OCI-LY1 (cell line): ENCODE measurements around the gene SCAI.

Source experiments
- H2AFZ ChIP-seq: fragments of 200-600 bp; sonication (generic), shearing (Covaris generic); 2 replicates; pipeline ENCODE4 v1.6.0; 2014; ENCODE audit warnings: antibody characterized with exemption, mild to moderate bottlenecking, low read length
- H3F3A ChIP-seq: fragments of 200-600 bp; sonication (generic), shearing (Covaris generic); 2 replicates; pipeline ENCODE4 v1.6.0; 2014; ENCODE audit warnings: mild to moderate bottlenecking, antibody characterized with exemption, low read length, moderate library complexity; ENCODE audit not compliant: insufficient read depth
- H3K27ac ChIP-seq: fragments of 200-600 bp; sonication (generic); 2 replicates; pipeline ENCODE4 v1.5.1; 2014; ENCODE audit warnings: low read length, mixed run types, mild to moderate bottlenecking, low read depth; ENCODE audit not compliant: poor library complexity, severe bottlenecking
- H3K27me3 ChIP-seq: fragments of 200-600 bp; sonication (generic); 2 replicates; pipeline ENCODE4 v1.6.0; 2014; ENCODE audit warnings: antibody characterized with exemption, mild to moderate bottlenecking, low read length, moderate library complexity; ENCODE audit not compliant: insufficient read depth
- H3K36me3 ChIP-seq: fragments of 200-600 bp; sonication (generic); 2 replicates; pipeline ENCODE4 v1.6.1; 2014; ENCODE audit warnings: mild to moderate bottlenecking, antibody characterized with exemption, low read length, moderate library complexity, mixed read lengths; ENCODE audit not compliant: insufficient read depth
- H3K4me1 ChIP-seq: fragments of 200-600 bp; sonication (generic); 2 replicates; pipeline ENCODE4 v1.5.1; 2014; ENCODE audit warnings: mild to moderate bottlenecking, low read length, moderate library complexity; ENCODE audit not compliant: insufficient read depth, severe bottlenecking
- H3K4me2 ChIP-seq: fragments of 200-600 bp; sonication (generic), shearing (Covaris generic); 2 replicates; pipeline ENCODE4 v1.6.1; 2014; ENCODE audit warnings: low read length
- H3K4me3 ChIP-seq: fragments of 200-600 bp; sonication (generic); 2 replicates; pipeline ENCODE4 v1.5.1; 2014; ENCODE audit warnings: low read length, low read depth, mild to moderate bottlenecking, mixed read lengths; ENCODE audit not compliant: poor library complexity, severe bottlenecking
- H3K79me2 ChIP-seq: fragments of 200-600 bp; shearing (Covaris generic); 2 replicates; pipeline ENCODE4 v1.6.1; 2016; ENCODE audit warnings: mixed run types, low read length, mixed read lengths; ENCODE audit not compliant: insufficient read depth
- H3K9ac ChIP-seq: fragments of 200-600 bp; sonication (generic), shearing (Covaris generic); 2 replicates; pipeline ENCODE4 v1.6.1; 2014; ENCODE audit warnings: mild to moderate bottlenecking, low read length, mixed read lengths
- H3K9me2 ChIP-seq: fragments of 200-600 bp; sonication (generic), shearing (Covaris generic); 2 replicates; pipeline ENCODE4 v1.6.1; 2014; ENCODE audit warnings: low read depth, mild to moderate bottlenecking, low read length, mixed read lengths
- H3K9me3 ChIP-seq: fragments of 200-600 bp; shearing (Covaris generic); 2 replicates; pipeline ENCODE4 v1.6.1; 2014; ENCODE audit warnings: low read length, mixed read lengths
- H4K20me1 ChIP-seq: fragments of 200-600 bp; sonication (generic), shearing (Covaris generic); 2 replicates; pipeline ENCODE4 v1.6.0; 2016; ENCODE audit warnings: mild to moderate bottlenecking, low read length; ENCODE audit not compliant: insufficient read depth
- EZH2 ChIP-seq: fragments of 200-600 bp; sonication (generic), shearing (Covaris generic); IDR thresholded peaks from 2 replicates; pipeline ENCODE4 v1.8.0; 2017; ENCODE audit warnings: borderline replicate concordance, mixed run types, mild to moderate bottlenecking, antibody characterized with exemption, low read length, moderate library complexity, mixed read lengths
- TF ChIP-seq, protein P1 (sequence below): fragments of 200-600 bp; sonication (generic), shearing (Covaris generic); IDR thresholded peaks from 2 replicates; pipeline ENCODE4 v1.5.1; 2017; ENCODE audit warnings: mild to moderate bottlenecking, antibody characterized with exemption, low read length, moderate library complexity, mixed read lengths

Gene SCAI

GRCh38 chr9:125079931-125080330 lies 63.4 kb downstream of the SCAI start:
- Histone ChIP-seq H3K79me2 (no peaks in the 10 kb centered on the region), H3F3A (no peaks in the 10 kb centered on the region), H3K27me3 (no peaks in the 10 kb centered on the region), H3K4me3 (no peak overlapping the region), H3K27ac (no peak overlapping the region), H3K4me1 (no peaks in the 10 kb centered on the region), H3K9me3 (peaks cover 2% of the 10 kb centered on the region; the same call in 1 of the 2 replicates), H3K36me3 (peaks cover 17% of the 10 kb centered on the region), H3K9ac (no peak overlapping the region), H3K4me2 (no peak overlapping the region), H4K20me1 (no peaks in the 10 kb centered on the region), H2AFZ (no peak overlapping the region), H3K9me2 (no peaks in the 10 kb centered on the region)
- TF ChIP-seq, protein P1, sequence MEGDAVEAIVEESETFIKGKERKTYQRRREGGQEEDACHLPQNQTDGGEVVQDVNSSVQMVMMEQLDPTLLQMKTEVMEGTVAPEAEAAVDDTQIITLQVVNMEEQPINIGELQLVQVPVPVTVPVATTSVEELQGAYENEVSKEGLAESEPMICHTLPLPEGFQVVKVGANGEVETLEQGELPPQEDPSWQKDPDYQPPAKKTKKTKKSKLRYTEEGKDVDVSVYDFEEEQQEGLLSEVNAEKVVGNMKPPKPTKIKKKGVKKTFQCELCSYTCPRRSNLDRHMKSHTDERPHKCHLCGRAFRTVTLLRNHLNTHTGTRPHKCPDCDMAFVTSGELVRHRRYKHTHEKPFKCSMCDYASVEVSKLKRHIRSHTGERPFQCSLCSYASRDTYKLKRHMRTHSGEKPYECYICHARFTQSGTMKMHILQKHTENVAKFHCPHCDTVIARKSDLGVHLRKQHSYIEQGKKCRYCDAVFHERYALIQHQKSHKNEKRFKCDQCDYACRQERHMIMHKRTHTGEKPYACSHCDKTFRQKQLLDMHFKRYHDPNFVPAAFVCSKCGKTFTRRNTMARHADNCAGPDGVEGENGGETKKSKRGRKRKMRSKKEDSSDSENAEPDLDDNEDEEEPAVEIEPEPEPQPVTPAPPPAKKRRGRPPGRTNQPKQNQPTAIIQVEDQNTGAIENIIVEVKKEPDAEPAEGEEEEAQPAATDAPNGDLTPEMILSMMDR = no peak
- no peak for TF ChIP-seq EZH2

GRCh38 chr9:125075997-125076396 lies 67.3 kb downstream of the SCAI start:
- no peaks in the 10 kb centered on the region for H3F3A ChIP-seq
- H3K4me2 ChIP-seq = no peak overlapping the region

GRCh38 chr9:125074976-125075375 lies 68.4 kb downstream of the SCAI start:
- H3K27me3 ChIP-seq = no peaks in the 10 kb centered on the region
- no peaks in the 10 kb centered on the region; the same call in 1 of the 2 replicates for H3K79me2 ChIP-seq
- no peaks in the 10 kb centered on the region for H3F3A ChIP-seq
- H3K4me2 ChIP-seq = no peak overlapping the region
- TF ChIP-seq, protein P1 = no peak
- TF ChIP-seq EZH2 = no peak
- H3K36me3 ChIP-seq = 0 out of 2 replicates have a peak, but pooled peaks cover 5% of the 10 kb centered on the region
- no peak overlapping the region for H2AFZ ChIP-seq
- no peak overlapping the region for H3K27ac ChIP-seq
- no peaks in the 10 kb centered on the region for H4K20me1 ChIP-seq
- no peak overlapping the region for H3K9ac ChIP-seq
- H3K4me3 ChIP-seq = no peak overlapping the region
- H3K4me1 ChIP-seq = no peaks in the 10 kb centered on the region
- no peaks in the 10 kb centered on the region for H3K9me3 ChIP-seq
- no peaks in the 10 kb centered on the region for H3K9me2 ChIP-seq

More at GRCh38 chr9:125075997-125076396, 67.3 kb downstream of the SCAI start:
- TF ChIP-seq, protein P1 = no peak
- TF ChIP-seq EZH2 = no peak
- Histone ChIP-seq H4K20me1 (no peaks in the 10 kb centered on the region), H3K27me3 (no peaks in the 10 kb centered on the region), H3K4me1 (no peaks in the 10 kb centered on the region), H3K27ac (no peak overlapping the region), H3K4me3 (no peak overlapping the region), H3K9me3 (peaks cover 2% of the 10 kb centered on the region; the same call in 1 of the 2 replicates), H2AFZ (no peak overlapping the region), H3K9me2 (no peaks in the 10 kb centered on the region), H3K36me3 (0 out of 2 replicates have a peak, but pooled peaks cover 9% of the 10 kb centered on the region), H3K9ac (no peak overlapping the region), H3K79me2 (no peaks in the 10 kb centered on the region; the same call in 1 of the 2 replicates)
